HepG2 (cell line): Measurements from ENCODE around the gene PGC. TPM values are rescaled to one million over a fixed set of nuclear protein-coding genes. Genes with fewer than 3 reads are reported as not detected.

ENCODE experiments used
- BRD4 ChIP-seq: sonication (generic); formaldehyde crosslinking; IDR thresholded peaks from 2 replicates; pipeline ENCODE4 v1.4.0; 2020; ENCODE audit warnings: missing genetic modification reagents
- EP300 ChIP-seq, 3 experiments: sonication (generic) in 1 of 3; formaldehyde crosslinking in 1 of 3; IDR thresholded peaks; 2 replicates each; pipeline versions ENCODE4 v1.5.1 to v1.6.1; 2011 to 2020; ENCODE audit warnings: low read depth in 2 of 3, low read length in 2 of 3, borderline replicate concordance in 1 of 3, improper control_type of control experiment in 1 of 3, mild to moderate bottlenecking in 1 of 3, missing genetic modification reagents in 1 of 3, moderate library complexity in 1 of 3
- ERF ChIP-seq: IDR thresholded peaks from 2 replicates; pipeline ENCODE4 v1.6.1; 2018; ENCODE audit warnings: missing biosample characterization, missing genetic modification reagents
- FOXA1 ChIP-seq, 2 experiments: fragments of 450-650 bp in 1 of 2; sonication (generic) in 1 of 2; formaldehyde crosslinking in 1 of 2; IDR thresholded peaks; 2 replicates each; pipeline versions ENCODE4 v1.4.0 to v1.6.1; 2016 to 2020; ENCODE audit warnings: missing genetic modification reagents in 1 of 2
- NFAT5 ChIP-seq: sonication (generic); formaldehyde crosslinking; IDR thresholded peaks from 2 replicates; pipeline ENCODE4 v1.4.0; 2020; ENCODE audit warnings: missing genetic modification reagents
- NR1H2 ChIP-seq: sonication (generic); formaldehyde crosslinking; IDR thresholded peaks from 2 replicates; pipeline ENCODE4 v1.8.1; 2022; ENCODE audit warnings: low read depth, missing genetic modification reagents, borderline replicate concordance
- SALL2 ChIP-seq: sonication (generic); formaldehyde crosslinking; IDR thresholded peaks from 2 replicates; pipeline ENCODE4 v1.8.1; 2023; ENCODE audit warnings: mild to moderate bottlenecking, missing genetic modification reagents, inconsistent platforms
- USF2 ChIP-seq, 2 experiments: sonication (generic) in 1 of 2; formaldehyde crosslinking in 1 of 2; IDR thresholded peaks; 2 replicates each; pipeline versions ENCODE4 v1.5.1 to v1.6.1; 2011 to 2020; ENCODE audit warnings: borderline replicate concordance in 1 of 2, low read depth in 1 of 2, low read length in 1 of 2, mild to moderate bottlenecking in 1 of 2, missing genetic modification reagents in 1 of 2, moderate library complexity in 1 of 2
- ZFX ChIP-seq: sonication (generic); formaldehyde crosslinking; IDR thresholded peaks from 2 replicates; pipeline ENCODE4 v1.4.0; 2020; ENCODE audit warnings: mild to moderate bottlenecking, low read depth, missing genetic modification reagents, moderate library complexity
- polyA plus RNA-seq, 8 experiments: library from polyadenylated mRNA; depleted of rRNA in 3 of 8; stranded (reverse) in 7 of 8; unstranded in 1 of 8; fragments of >200 nt; fragmentation: Illumina TruSeq in 4 of 8; extraction: Trizol in 4 of 8; gene quantifications; 2 replicates each; pipeline versions ENCODE4 v1.2.1 to v1.2.3, GENCODE V29; 2011 to 2016; ENCODE audit warnings: low read depth in 4 of 8, missing spikeins in 1 of 8, mixed read lengths in 1 of 8; ENCODE audit not compliant: insufficient read depth in 1 of 8
- total RNA-seq, 5 experiments: library from RNA; depleted of rRNA; stranded (reverse); fragments of >200 nt; fragmentation: Illumina TruSeq; extraction: Trizol; gene quantifications; 2 replicates each; pipeline ENCODE4 v1.2.3, GENCODE V29; 2016; ENCODE audit warnings: low read depth in 1 of 5
- TF ChIP-seq, protein P1 (sequence below): sonication (generic); formaldehyde crosslinking; IDR thresholded peaks from 2 replicates; pipeline ENCODE4 v1.4.0; 2020; ENCODE audit warnings: missing genetic modification reagents, borderline replicate concordance
- TF ChIP-seq, protein P2 (sequence below): sonication (generic); formaldehyde crosslinking; IDR thresholded peaks from 2 replicates; pipeline ENCODE4 v1.4.0; 2020; ENCODE audit warnings: missing genetic modification reagents

PGC gene
- total and polyA plus RNA-seq, 2 of the 13 experiments (the other 11 are each of a cell fraction or from before 2014, with no cell fraction given) = 426 to 502 TPM

DNA sequence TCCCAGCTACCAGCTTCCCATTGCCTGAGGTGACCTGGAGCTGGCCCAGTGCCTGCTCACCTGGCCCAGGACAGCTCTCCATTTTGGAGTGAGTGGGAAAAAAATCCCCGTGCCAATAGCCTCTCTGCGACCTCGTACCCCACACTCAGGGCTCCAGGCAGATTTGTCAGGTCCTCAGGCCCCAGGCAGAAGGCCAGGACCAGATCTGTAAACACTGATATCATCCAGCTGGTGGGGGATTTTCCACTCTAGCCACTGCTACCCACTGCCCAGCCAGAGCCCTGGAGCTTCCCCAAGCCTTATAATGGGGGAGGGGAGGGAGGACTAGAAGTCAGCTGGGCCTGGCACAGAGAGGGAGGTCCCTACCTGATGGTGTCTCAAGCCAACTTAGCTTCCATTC is 1.3 kb upstream of the PGC start (continued):
- peak in 1 of 2 experiments; percentile 62; a peak in 1 of 4 replicates for TF ChIP-seq EP300 (IDR thresholded peaks at IDR 0.05; ENCODE audit: low read depth in 2 of 2, low read length in 2 of 2)
- TF ChIP-seq EP300 (CRISPR knock-in tag; IDR thresholded peaks at IDR 0.05; ENCODE audit: borderline replicate concordance) = no peak
- no peak for TF ChIP-seq ERF (CRISPR knock-in tag)
- no peak for TF ChIP-seq NR1H2 (CRISPR knock-in tag)
- peak; percentile 70; the same call in 1 of the 2 replicates for TF ChIP-seq BRD4
- TF ChIP-seq, protein P1, sequence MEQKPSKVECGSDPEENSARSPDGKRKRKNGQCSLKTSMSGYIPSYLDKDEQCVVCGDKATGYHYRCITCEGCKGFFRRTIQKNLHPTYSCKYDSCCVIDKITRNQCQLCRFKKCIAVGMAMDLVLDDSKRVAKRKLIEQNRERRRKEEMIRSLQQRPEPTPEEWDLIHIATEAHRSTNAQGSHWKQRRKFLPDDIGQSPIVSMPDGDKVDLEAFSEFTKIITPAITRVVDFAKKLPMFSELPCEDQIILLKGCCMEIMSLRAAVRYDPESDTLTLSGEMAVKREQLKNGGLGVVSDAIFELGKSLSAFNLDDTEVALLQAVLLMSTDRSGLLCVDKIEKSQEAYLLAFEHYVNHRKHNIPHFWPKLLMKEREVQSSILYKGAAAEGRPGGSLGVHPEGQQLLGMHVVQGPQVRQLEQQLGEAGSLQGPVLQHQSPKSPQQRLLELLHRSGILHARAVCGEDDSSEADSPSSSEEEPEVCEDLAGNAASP (CRISPR knock-in tag) = peak; percentile 28; the same call in 1 of the 2 replicates
- no peak for TF ChIP-seq FOXA1 (IDR thresholded peaks at IDR 0.05)
- peak; percentile 80 for TF ChIP-seq FOXA1 (CRISPR knock-in tag; IDR thresholded peaks at IDR 0.05)
- TF ChIP-seq, protein P2, sequence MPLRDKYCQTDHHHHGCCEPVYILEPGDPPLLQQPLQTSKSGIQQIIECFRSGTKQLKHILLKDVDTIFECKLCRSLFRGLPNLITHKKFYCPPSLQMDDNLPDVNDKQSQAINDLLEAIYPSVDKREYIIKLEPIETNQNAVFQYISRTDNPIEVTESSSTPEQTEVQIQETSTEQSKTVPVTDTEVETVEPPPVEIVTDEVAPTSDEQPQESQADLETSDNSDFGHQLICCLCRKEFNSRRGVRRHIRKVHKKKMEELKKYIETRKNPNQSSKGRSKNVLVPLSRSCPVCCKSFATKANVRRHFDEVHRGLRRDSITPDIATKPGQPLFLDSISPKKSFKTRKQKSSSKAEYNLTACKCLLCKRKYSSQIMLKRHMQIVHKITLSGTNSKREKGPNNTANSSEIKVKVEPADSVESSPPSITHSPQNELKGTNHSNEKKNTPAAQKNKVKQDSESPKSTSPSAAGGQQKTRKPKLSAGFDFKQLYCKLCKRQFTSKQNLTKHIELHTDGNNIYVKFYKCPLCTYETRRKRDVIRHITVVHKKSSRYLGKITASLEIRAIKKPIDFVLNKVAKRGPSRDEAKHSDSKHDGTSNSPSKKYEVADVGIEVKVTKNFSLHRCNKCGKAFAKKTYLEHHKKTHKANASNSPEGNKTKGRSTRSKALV (CRISPR knock-in tag) = no peak
- peak; percentile 54; the same call in 1 of the 2 replicates for TF ChIP-seq ZFX
- TF ChIP-seq NFAT5 (CRISPR knock-in tag) = 0 out of 2 replicates have a peak, but pooled peaks have one; percentile 35
- peak; percentile 44; the same call in 1 of the 2 replicates for TF ChIP-seq SALL2 (CRISPR knock-in tag)
- TF ChIP-seq USF2 (IDR thresholded peaks at IDR 0.05; ENCODE audit: low read depth, low read length) = no peak
- TF ChIP-seq USF2 (CRISPR knock-in tag; IDR thresholded peaks at IDR 0.05; ENCODE audit: borderline replicate concordance) = no peak
